ENCODE measurements around the gene ALDH1A2.

Gene ALDH1A2

DNA sequence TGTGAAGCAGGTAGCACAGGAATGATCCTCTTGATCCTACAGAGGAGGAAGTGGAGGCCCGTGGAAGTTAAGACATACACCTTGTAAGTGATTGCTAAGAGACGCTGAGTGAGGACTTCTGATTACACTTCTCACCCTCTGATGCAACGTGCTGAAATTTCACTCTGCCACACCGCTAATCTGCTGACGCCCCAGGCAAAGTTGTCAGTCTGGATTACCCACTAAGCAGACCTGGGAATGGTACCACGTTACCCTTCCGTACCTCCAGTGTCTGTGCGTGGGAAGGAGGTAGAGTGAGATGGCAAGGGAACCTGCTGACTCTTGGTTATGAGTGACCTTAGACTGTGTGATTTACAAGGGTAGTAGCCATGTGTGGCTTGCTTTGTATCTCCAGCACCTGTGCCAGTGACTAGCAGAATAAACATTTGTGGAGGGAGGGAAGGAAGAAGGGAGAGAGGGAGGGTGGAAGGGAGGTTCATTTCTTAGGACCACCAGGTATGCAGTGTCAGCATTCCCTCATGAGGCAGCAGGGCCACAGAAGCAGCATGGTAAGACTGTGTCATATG, 115.0 kb downstream of the ALDH1A2 start:
- no peaks in the 10 kb centered on the region for H3K27me3 ChIP-seq (ENCODE audit: insufficient read depth, poor library complexity, severe bottlenecking)
- H3K4me1 ChIP-seq (ENCODE audit: insufficient read depth, poor library complexity, severe bottlenecking) = no peaks in the 10 kb centered on the region
- no peaks in the 10 kb centered on the region for H3K9me3 ChIP-seq (ENCODE audit: severe bottlenecking)
- no peak overlapping the region for H3K27ac ChIP-seq (ENCODE audit: poor library complexity, severe bottlenecking)
- H3K4me3 ChIP-seq (ENCODE audit: severe bottlenecking) = no peak overlapping the region
- no peaks in the 10 kb centered on the region for H3K36me3 ChIP-seq (ENCODE audit: low read depth)
- ATAC-seq (ENCODE audit: low read depth) (no peak), DNase-seq (ENCODE audit: low spot score) (no peak)
- TF ChIP-seq CTCF (IDR thresholded peaks at IDR 0.05; ENCODE audit: poor library complexity, severe bottlenecking) = no peak

GRCh38 chr15:57949374-57949943, 116.1 kb downstream of the ALDH1A2 start:
- Histone ChIP-seq H3K4me1 (ENCODE audit: insufficient read depth, poor library complexity, severe bottlenecking) (no peaks in the 10 kb centered on the region), H3K4me3 (ENCODE audit: severe bottlenecking) (no peak overlapping the region), H3K9me3 (ENCODE audit: severe bottlenecking) (no peaks in the 10 kb centered on the region), H3K36me3 (ENCODE audit: low read depth) (no peaks in the 10 kb centered on the region), H3K27ac (ENCODE audit: poor library complexity, severe bottlenecking) (no peak overlapping the region), H3K27me3 (ENCODE audit: insufficient read depth, poor library complexity, severe bottlenecking) (no peaks in the 10 kb centered on the region)
- DNase-seq (ENCODE audit: low spot score) = no peak
- no peak for TF ChIP-seq CTCF (IDR thresholded peaks at IDR 0.05; ENCODE audit: poor library complexity, severe bottlenecking)
- ATAC-seq (ENCODE audit: low read depth) = no peak

DNA sequence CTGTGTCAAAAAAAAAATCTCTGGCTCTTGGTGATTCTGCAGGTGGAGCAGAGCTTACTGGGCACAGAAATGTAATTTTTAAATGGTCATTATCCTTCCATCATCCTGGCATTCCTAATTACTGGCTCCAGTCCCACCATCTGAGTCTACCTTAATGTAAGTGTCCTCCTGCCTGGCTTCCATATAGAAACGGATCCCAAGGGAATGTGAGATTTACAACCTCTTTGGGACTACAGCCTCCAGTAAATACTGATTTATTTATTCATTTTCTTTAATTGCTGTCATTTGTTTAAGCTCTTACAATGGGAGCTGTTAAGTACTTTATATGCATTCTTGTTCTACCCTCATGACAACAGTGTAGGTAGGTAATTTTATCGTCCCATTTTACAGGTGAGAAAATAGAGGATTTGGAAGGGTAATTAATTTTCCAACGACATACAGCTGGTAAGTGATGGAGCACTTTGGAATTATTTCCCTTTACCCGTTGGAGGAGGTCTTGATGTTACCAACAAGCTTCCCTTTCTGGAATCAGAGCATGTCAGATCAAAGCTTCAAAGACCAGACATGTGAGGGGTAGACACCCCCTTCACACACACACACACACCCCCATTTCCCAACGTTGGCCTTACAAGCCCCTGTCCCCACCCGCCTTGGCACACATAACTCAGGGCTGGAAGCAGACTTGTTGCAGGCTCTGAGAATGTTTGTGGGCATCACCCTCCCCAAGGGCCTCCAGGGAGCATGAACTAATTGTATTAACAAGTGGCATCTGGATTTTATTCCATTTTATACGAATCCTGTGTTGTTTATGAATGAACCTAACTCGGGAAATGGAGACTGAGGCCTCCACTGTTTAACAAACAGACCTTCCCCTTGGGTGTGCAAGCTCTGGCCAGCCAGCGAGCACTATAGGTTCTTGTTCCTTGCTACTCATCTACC, 116.9 kb downstream of the ALDH1A2 start:
- ATAC-seq (ENCODE audit: low read depth) = no peak
- Histone ChIP-seq H3K4me1 (ENCODE audit: insufficient read depth, poor library complexity, severe bottlenecking) (no peaks in the 10 kb centered on the region), H3K9me3 (ENCODE audit: severe bottlenecking) (no peaks in the 10 kb centered on the region), H3K4me3 (ENCODE audit: severe bottlenecking) (no peak overlapping the region), H3K27me3 (ENCODE audit: insufficient read depth, poor library complexity, severe bottlenecking) (no peaks in the 10 kb centered on the region), H3K27ac (ENCODE audit: poor library complexity, severe bottlenecking) (no peak overlapping the region), H3K36me3 (ENCODE audit: low read depth) (no peaks in the 10 kb centered on the region)
- DNase-seq (ENCODE audit: low spot score) = no peak
- no peak for TF ChIP-seq CTCF (IDR thresholded peaks at IDR 0.05; ENCODE audit: poor library complexity, severe bottlenecking)

DNA sequence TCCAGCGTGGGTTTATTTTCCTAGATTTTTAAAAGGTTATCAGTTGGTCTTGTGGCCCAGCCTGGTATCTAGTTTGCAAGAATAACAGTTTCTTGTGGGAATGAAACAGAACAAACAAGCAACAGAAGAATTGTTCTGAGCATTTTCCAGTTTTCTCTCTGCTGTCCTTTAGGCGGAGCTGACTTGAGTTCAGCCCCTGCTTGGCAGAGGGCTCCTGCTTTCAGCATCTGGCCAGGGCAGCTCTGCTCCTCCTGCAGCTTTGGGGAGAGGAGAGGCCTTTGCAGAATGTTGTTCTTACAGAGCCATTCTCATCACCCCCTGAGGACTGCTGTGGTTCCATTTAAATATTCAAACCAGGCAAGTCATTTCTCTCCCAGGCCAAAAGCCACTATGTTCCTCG, 117.7 kb downstream of the ALDH1A2 start:
- Histone ChIP-seq H3K27ac (ENCODE audit: poor library complexity, severe bottlenecking) (no peak overlapping the region), H3K9me3 (ENCODE audit: severe bottlenecking) (no peaks in the 10 kb centered on the region), H3K4me3 (ENCODE audit: severe bottlenecking) (no peak overlapping the region), H3K4me1 (ENCODE audit: insufficient read depth, poor library complexity, severe bottlenecking) (no peaks in the 10 kb centered on the region), H3K27me3 (ENCODE audit: insufficient read depth, poor library complexity, severe bottlenecking) (no peaks in the 10 kb centered on the region), H3K36me3 (ENCODE audit: low read depth) (no peaks in the 10 kb centered on the region)
- TF ChIP-seq CTCF (IDR thresholded peaks at IDR 0.05; ENCODE audit: poor library complexity, severe bottlenecking) = no peak
- ATAC-seq (ENCODE audit: low read depth) (no peak), DNase-seq (ENCODE audit: low spot score) (no peak)
